Bronchial epithelial cell (primary cell): ENCODE results near the gene SMTNL2. TPM values are rescaled to one million over a fixed set of nuclear protein-coding genes. Genes with fewer than 3 reads are reported as not detected.
A peak's percentile ranks its signal among the peaks of the same experiment; 100 is the strongest.

Experiments
- DNase-seq: peaks from one replicate; pipeline ENCODE4 v3.0.0-alpha.2; 2010; ENCODE audit warnings: low read depth
- FAIRE-seq: peaks from 2 replicates; lab custom pipeline; 2011; peaks lifted over from hg19 to GRCh38; lab: Jason Lieb, UNC
- H3K27me3 ChIP-seq: 2 replicates; pipeline ENCODE4 v1.5.1; 2011; ENCODE audit warnings: low read length; ENCODE audit not compliant: control insufficient read depth, insufficient read depth
- H3K36me3 ChIP-seq: 2 replicates; pipeline ENCODE4 v1.5.1; 2011; ENCODE audit warnings: low read length; ENCODE audit not compliant: control insufficient read depth, insufficient read depth
- H3K4me3 ChIP-seq: 2 replicates; pipeline ENCODE4 v1.5.1; 2011; ENCODE audit warnings: mild to moderate bottlenecking, low read depth, low read length, control low read depth
- total RNA-seq: library from RNA; depleted of rRNA; stranded (reverse); fragments of >200 nt; gene quantifications from 2 replicates; pipeline ENCODE4 v1.2.1, GENCODE V29; 2014
- TF ChIP-seq, protein P1 (sequence below): IDR thresholded peaks from 2 replicates; pipeline ENCODE4 v1.5.1; 2011; ENCODE audit warnings: mild to moderate bottlenecking, moderate library complexity, low read length, control low read depth, inconsistent platforms; ENCODE audit not compliant: insufficient read depth, severe bottlenecking

Gene SMTNL2
- total RNA-seq, 1 donor from 2014 or later = not detected

DNA sequence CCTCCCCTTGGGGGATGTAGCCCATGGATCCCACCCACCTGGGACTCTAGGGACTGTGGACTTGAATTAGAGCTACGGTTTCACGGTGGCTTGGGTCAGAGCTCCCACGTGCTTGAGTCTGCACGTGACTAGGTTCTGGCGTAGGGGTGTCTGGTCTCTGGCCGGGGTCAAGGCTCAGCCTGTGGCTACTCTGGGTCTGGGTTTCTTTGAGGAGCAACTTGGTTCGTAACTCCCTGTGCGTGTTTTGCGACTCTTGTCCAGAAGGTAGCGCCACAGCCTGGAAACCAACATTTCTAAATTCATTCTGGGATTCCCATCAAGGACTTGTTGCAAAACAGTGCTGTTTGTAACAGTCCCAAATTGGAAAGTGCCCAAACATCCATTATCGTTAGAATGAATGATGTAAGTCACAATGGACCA, 23.5 kb upstream of the SMTNL2 start:
- Histone ChIP-seq H3K27me3 (no peaks in the 10 kb centered on the region), H3K36me3 (peaks cover 3% of the 10 kb centered on the region), H3K4me3 (no peak overlapping the region)
- TF ChIP-seq, protein P1, sequence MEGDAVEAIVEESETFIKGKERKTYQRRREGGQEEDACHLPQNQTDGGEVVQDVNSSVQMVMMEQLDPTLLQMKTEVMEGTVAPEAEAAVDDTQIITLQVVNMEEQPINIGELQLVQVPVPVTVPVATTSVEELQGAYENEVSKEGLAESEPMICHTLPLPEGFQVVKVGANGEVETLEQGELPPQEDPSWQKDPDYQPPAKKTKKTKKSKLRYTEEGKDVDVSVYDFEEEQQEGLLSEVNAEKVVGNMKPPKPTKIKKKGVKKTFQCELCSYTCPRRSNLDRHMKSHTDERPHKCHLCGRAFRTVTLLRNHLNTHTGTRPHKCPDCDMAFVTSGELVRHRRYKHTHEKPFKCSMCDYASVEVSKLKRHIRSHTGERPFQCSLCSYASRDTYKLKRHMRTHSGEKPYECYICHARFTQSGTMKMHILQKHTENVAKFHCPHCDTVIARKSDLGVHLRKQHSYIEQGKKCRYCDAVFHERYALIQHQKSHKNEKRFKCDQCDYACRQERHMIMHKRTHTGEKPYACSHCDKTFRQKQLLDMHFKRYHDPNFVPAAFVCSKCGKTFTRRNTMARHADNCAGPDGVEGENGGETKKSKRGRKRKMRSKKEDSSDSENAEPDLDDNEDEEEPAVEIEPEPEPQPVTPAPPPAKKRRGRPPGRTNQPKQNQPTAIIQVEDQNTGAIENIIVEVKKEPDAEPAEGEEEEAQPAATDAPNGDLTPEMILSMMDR = peak; percentile 3
- DNase-seq = no peak
- peak; percentile 77 for FAIRE-seq

DNA sequence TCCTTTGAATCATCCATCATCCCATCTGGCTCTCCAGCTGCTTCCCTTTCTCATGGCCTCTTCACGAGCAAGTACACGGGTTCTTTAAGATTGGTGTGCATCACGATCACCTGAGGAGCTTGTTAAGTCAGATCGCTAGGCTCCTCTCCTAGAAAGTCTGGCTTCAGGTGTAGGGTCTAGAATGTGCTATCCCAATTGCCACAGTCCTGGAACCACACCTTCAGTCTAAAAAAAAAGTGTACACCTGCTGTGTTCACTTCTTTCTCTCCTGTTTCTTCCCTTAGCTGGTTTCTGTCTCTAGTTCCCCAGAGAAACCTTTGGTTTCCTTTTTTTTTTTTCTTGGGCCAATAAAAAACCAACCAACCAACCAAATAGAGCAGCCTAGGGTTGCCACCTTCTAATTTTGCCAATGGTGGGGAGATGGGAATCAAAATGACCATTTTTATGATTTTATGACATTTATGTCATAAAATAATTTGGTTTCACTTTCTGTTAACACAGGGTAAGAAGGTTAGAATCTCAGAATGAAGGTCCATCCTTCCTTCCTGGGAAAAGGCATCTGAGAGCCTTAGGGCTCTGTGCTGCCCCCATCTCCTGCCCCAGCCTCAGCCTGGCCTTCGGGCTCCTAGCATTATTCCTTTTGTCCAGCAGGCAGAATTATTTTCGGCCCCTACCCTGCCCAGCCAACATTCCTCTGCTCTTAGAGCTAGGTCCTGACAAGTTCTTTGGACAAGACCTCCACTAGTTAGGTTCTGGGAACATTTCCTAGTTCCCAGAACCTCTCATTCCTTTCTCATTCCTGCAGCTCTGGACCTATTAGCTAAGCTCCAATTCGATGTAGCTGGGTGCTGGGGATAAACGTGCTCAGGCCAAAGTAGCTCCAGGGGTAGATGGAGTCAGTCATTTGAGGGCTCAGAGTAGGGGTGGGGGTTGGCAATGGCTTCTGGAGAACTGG, 22.0 kb upstream of the SMTNL2 start:
- FAIRE-seq (peak; percentile 47), DNase-seq (no peak)
- no peaks in the 10 kb centered on the region for H3K27me3 ChIP-seq
- H3K36me3 ChIP-seq = peaks cover 3% of the 10 kb centered on the region
- no peak overlapping the region for H3K4me3 ChIP-seq
- TF ChIP-seq, protein P1 = no peak

DNA sequence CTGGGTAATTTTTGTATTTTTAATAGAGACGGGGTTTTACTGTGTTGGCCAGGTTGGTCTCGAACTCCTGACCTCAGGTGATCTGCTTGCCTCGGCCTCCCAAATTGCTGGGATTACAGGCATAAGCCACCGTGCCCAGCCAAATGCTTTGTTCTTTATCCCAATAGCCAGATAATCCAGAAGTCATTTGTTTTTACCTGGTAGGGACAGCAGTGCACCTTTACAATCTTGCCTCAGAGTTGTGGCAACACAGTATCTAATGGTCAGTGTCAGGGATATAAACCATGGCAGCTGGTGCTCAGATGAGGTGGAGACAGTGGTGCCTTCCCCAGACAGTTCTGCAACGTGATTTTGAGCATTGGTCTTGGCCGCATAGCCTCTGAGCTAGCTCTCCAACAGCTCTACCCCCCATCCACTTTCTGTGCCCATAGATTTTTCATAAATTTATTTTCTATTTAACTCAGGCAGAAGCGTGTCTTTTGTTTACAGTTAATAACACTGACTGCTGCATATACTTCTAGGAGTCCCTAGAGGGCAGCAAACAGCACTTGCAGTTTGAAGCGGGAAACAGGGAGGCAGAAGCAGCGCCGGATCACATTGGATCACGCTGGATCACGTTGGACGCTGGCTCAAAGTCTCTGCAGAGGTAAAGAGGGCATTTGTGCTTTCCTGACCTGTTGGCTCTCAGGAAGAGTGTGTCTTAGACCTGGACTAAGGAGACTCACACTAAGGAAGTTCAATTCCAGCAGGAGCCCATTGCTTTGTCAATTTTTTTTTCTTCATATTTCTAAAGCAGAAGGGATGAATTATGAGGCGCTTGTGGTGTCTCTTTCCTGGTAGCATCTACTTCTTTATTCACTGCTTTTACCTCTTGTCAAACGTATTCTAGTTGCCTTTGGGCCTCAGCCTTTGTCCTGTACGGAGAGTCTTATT, 18.9 kb upstream of the SMTNL2 start:
- no peak overlapping the region for H3K4me3 ChIP-seq
- no peak for FAIRE-seq
- H3K27me3 ChIP-seq = no peaks in the 10 kb centered on the region
- TF ChIP-seq, protein P1 = peak; percentile 80
- no peaks in the 10 kb centered on the region for H3K36me3 ChIP-seq
- peak; percentile 67 for DNase-seq

- Histone ChIP-seq H3K27me3 (no peaks in the 10 kb centered on the region), H3K4me3 (no peak overlapping the region), H3K36me3 (no peaks in the 10 kb centered on the region)
- TF ChIP-seq, protein P1 = peak; percentile 75
- DNase-seq (peak; percentile 51), FAIRE-seq (no peak)
These were observed 17.5 kb upstream of the SMTNL2 start for GRCh38 chr17:4566785-4567184.

- TF ChIP-seq, protein P1 = no peak
- FAIRE-seq = no peak
- no peak overlapping the region for H3K4me3 ChIP-seq
These were observed 14.7 kb upstream of the SMTNL2 start for GRCh38 chr17:4569591-4569990.

More at GRCh38 chr17:4569591-4569990, 14.7 kb upstream of the SMTNL2 start:
- no peak for DNase-seq
- Histone ChIP-seq H3K27me3 (no peaks in the 10 kb centered on the region), H3K36me3 (no peaks in the 10 kb centered on the region)
